KOPT-K1 (cell line): Measurements from ENCODE around the gene GRIK2.
"Not testable (repeated sequence)": the region's sequence is repeated elsewhere in the genome, so short reads cannot be mapped to it uniquely, and the experiment has no call there.

Experiments used
- H3K27ac ChIP-seq: fragments of 200-600 bp; sonication (generic); 2 replicates; pipeline ENCODE4 v1.5.1; 2016; ENCODE audit warnings: antibody characterized with exemption, mild to moderate bottlenecking, low read depth, low read length; ENCODE audit not compliant: poor library complexity, severe bottlenecking
- H3K36me3 ChIP-seq: fragments of 200-600 bp; sonication (generic); 2 replicates; pipeline ENCODE4 v1.5.1; 2017; ENCODE audit warnings: antibody characterized with exemption, mild to moderate bottlenecking, low read length, moderate library complexity; ENCODE audit not compliant: insufficient read depth
- H3K9me3 ChIP-seq: fragments of 200-600 bp; sonication (generic); 2 replicates; pipeline ENCODE4 v1.5.1; 2017; ENCODE audit warnings: antibody characterized with exemption, low read length, mild to moderate bottlenecking; ENCODE audit not compliant: insufficient read depth, poor library complexity, severe bottlenecking

GRIK2 gene

DNA sequence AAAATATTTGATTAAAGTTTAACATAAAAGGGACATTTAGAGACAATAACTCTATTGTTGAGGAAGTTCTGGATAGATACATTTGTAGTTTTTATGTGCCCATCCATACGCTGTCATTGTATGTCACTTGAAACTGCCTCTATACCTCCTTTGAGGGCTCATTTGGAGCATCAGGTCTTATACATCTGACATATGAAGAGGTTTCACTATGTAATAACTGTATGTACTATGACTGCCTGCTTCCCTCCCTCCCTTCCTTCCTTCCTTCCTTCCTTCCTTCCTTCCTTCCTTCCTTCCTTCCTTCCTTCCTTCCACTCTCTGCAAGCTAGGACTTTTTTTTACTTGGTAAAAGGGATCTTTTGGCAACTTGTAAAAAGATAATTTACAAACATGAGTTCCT, 657.5 kb downstream of the GRIK2 start:
- Histone ChIP-seq H3K9me3 (no peaks in the 10 kb centered on the region), H3K36me3 (no peaks in the 10 kb centered on the region), H3K27ac (no peak overlapping the region)

DNA sequence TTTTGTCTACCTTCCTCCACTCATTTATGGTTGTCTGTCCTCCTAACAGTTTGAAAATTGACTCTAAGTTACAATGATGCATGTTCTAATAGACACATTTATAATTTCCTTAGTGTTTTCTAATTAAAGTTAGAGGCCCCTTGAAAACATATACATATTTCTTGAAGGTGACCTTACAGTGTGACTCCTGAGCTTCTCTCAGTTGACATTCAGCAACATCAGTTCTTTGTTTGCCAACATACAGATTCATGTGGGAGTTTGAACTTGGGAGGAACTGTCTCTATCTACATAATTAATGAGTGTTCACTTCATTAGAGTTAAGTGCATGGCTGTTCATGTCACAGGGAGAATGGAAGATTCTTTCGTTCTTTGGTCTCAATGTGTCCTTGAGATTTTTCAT, 658.2 kb downstream of the GRIK2 start:
- H3K9me3 ChIP-seq, result no peaks in the 10 kb centered on the region
- no peak overlapping the region for H3K27ac ChIP-seq
- no peaks in the 10 kb centered on the region for H3K36me3 ChIP-seq

DNA sequence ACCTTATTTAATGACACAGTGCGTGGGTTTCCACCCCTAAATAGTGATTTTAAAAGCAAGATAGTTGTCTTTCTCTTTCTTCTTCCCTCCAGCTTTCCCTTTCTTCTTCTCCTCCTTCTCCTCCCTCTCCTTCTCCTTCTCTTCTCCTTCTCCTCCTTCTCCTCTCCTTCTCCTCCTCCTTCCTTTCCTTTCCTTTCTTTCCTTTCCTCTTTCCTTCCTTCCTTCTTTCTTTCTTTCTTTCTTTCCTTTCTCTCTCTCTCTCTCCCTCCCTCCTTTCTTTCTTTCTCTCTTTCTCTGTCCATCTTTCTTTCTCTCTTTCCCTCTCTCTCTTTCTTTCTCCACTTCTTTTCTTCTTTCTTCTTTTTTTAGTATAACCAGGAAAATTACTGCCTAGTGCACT, 670.6 kb downstream of the GRIK2 start:
- Histone ChIP-seq H3K27ac (no peak overlapping the region), H3K36me3 (no peaks in the 10 kb centered on the region), H3K9me3 (no peaks in the 10 kb centered on the region)

DNA sequence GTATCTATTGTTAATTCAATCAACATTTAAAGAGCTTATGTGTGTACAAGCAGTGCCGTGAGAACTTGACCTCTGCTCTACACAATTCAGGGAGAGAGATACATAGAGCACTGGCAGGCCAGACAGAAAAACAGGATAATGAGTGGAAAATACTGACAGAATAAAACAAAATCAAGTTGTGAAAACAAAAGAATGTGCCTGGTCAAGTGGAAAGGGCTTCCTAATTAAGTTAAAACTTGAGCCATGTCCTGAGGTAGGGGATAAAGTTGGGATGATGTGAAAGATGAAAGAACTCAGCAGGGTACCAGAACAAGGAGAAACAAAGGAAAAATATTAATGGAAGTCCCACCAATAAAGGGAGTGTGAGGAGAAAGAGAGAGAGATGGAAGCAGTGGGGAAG, 672.8 kb downstream of the GRIK2 start:
- Histone ChIP-seq H3K36me3 (no peaks in the 10 kb centered on the region), H3K27ac (no peak overlapping the region), H3K9me3 (no peaks in the 10 kb centered on the region)

DNA sequence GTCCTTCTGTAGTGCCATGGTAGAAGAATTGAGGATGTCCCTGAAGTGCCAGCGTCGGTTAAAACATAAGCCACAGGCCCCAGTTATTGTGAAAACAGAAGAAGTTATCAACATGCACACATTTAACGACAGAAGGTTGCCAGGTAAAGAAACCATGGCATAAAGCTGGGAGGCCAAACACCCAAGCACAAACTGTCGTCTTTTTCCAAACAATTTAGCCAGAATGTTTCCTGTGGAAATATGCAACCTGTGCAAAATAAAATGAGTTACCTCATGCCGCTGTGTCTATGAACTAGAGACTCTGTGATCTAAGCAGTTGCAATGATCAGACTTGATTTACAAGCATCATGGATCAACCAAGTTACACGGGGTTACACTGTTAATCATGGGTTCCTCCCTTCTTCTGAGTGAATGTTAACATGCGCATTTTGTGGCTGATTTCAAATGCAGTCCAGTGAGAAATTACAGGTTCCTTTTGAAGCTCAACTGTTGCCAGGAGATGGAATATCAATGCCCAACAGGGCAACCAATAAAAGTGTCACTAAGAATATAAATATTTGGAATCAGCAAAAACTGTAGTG, 674.9 kb downstream of the GRIK2 start:
- Histone ChIP-seq H3K36me3 (no peaks in the 10 kb centered on the region), H3K9me3 (no peaks in the 10 kb centered on the region), H3K27ac (no peak overlapping the region)

DNA sequence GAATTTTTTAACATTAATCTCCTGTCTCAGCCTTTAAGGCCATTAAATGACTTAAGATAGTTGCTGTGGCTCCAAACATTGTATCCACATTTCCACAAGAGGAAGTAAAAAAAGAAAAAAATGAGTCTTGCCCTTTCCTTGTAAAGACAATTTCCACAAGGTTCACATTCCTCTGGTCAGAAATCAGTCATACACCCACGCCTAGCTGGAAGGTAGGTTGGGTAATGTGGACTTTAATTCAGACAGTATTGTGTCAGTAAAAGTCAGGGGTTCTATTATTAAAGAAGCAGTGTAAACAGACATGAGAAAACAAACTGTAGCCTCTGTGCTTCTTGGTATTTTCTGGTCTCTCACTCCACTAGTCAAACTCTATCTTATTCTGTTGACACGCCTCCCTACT, 682.0 kb downstream of the GRIK2 start:
- H3K36me3 ChIP-seq, result no peaks in the 10 kb centered on the region
- H3K27ac ChIP-seq, result no peak overlapping the region
- H3K9me3 ChIP-seq, result no peaks in the 10 kb centered on the region

DNA sequence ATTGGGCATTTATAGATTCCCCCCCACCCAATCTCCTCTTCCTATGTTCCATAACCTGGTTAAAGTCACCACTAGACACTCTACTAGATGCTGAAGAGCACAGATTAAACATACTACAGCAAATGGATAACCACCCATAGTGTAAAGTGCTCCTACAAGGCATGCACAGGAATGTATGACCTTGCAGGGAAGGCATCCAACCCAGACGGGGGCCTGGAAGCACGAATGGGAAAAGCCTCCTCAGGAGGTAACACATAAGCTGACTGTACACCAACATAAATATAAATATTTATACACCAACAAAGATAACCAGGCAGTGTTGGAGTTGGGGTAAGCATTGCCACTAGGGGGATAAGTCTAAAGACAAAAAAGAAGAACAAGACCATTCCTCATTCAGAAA, 691.7 kb downstream of the GRIK2 start:
- Histone ChIP-seq H3K27ac (no peak overlapping the region), H3K9me3 (no peaks in the 10 kb centered on the region), H3K36me3 (no peaks in the 10 kb centered on the region)

DNA sequence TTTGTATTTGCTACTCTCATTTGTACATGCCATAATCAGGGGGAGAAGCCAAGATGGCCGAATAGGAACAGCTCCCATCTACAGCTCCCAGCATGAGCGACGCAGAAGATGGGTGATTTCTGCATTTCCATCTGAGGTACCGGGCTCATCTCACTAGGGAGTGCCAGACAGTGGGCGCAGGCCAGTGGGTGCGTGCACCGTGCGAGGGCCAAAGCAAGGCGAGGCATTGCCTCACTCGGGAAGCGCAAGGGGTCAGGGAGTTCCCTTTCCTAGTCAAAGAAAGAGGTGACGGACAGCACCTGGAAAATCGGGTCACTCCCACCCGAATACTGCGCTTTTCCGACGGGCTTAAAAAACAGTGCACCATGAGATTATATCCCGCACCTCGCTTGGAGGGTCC, 694.7 kb downstream of the GRIK2 start:
- not testable (repeated sequence) for H3K9me3 ChIP-seq, H3K27ac ChIP-seq, H3K36me3 ChIP-seq

DNA sequence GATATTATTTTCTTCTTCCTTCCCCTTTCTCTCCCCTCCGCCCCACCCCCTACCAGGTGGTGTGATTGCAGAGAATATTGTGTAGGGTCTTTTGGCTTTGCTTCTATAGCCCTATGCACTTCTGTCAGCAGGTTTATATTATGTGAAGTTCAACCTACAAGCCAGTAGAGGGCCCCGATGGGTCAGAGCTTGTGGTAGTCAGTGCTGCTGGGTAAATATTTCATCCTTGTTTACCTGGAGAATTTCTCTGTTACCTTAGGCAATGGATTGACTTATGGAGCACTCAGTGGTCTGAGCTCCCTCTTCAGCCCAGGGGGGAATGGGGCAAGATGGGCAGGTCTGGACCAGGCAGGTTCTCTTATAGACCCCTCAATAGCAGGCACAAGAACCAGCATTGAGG, 720.9 kb downstream of the GRIK2 start:
- Histone ChIP-seq H3K36me3 (no peaks in the 10 kb centered on the region), H3K27ac (no peak overlapping the region), H3K9me3 (no peaks in the 10 kb centered on the region)

DNA sequence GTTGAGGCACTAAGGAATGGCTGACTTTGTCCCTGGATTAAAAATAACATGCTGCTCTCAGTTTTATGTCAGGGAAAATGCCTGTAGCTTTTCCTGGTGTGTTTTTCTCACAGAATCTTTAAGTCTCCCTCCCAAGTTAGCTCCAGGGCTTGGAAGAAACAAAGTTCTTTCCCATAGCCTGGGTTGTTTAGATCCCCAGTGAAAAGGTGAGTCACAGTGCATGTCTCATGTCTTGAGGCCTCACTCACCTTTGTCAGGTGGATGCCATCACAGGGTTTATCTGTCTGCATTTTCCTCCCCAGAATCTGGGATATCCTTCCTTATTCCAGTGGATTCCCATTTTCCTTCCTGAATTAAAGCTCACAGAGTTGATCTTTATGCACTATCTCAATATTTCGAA, 722.4 kb downstream of the GRIK2 start:
- Histone ChIP-seq H3K36me3 (no peaks in the 10 kb centered on the region), H3K27ac (no peak overlapping the region), H3K9me3 (no peaks in the 10 kb centered on the region)

DNA sequence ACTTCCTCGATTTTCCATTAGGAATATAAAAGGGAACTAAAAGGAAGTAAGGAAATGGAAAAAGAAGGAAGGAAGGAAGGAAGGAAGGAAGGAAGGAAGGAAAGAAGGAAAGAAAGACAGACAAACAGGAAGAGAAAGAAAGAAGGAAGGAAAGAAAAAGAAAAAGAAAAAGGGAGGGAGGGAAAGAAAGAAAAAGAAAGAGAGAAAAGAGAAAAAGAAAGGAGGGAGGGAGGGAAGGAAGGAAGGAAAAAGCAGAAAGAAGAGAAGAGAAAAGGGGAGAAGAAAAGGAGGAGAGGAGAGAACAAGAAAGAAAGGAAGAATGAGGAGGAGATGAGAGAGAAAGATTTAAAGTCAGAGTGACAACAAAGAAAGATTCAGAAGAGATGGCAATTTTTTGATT, 724.5 kb downstream of the GRIK2 start:
- no peaks in the 10 kb centered on the region for H3K36me3 ChIP-seq
- H3K27ac ChIP-seq, result no peak overlapping the region
- no peaks in the 10 kb centered on the region for H3K9me3 ChIP-seq
